H1 (cell line): ENCODE measurements around the gene CALD1. TPM values are rescaled to one million over a fixed set of nuclear protein-coding genes. Genes with fewer than 3 reads are reported as not detected.

Experiments used
- ASH2L ChIP-seq: fragments of 200-600, 300-600 bp; sonication (generic); IDR thresholded peaks from one replicate; pipeline ENCODE4 v1.7.1; 2017; ENCODE audit warnings: low read length
- BACH1 ChIP-seq: IDR thresholded peaks from 2 replicates; pipeline ENCODE4 v1.6.1; 2012; ENCODE audit warnings: low read length, improper control_type of control experiment
- CBX8 ChIP-seq: fragments of 300-800, 300-1000 bp; sonication (generic); IDR thresholded peaks from 2 replicates; pipeline ENCODE4 v1.7.1; 2016; ENCODE audit warnings: low read depth, low read length, borderline replicate concordance
- CEBPB ChIP-seq: IDR thresholded peaks from 2 replicates; pipeline ENCODE4 v1.6.1; 2012; ENCODE audit warnings: low read depth, low read length
- CREB1 ChIP-seq: IDR thresholded peaks from 2 replicates; pipeline ENCODE4 v1.6.1; 2012; ENCODE audit warnings: inconsistent platforms
- CTBP2 ChIP-seq: IDR thresholded peaks from 2 replicates; pipeline ENCODE4 v1.7.0; 2011; ENCODE audit warnings: borderline replicate concordance, mild to moderate bottlenecking, moderate library complexity, mixed read lengths, low read length; ENCODE audit not compliant: insufficient read depth, insufficient read length
- JUND ChIP-seq: IDR thresholded peaks from 2 replicates; pipeline ENCODE4 v1.6.1; 2011; ENCODE audit warnings: mild to moderate bottlenecking, improper control_type of control experiment, low read length
- KDM5A ChIP-seq: fragments of 200-600 bp; IDR thresholded peaks from 2 replicates; pipeline ENCODE4 v1.7.1; 2012; ENCODE audit warnings: mild to moderate bottlenecking, low read length, inconsistent platforms, mixed read lengths
- POLR2AphosphoS5 ChIP-seq: IDR thresholded peaks from 2 replicates; pipeline ENCODE4 v1.6.1; 2011; ENCODE audit warnings: low read depth, low read length
- POU5F1 ChIP-seq: IDR thresholded peaks from 2 replicates; pipeline ENCODE4 v1.6.1; 2011; ENCODE audit warnings: low read depth, mild to moderate bottlenecking, low read length, moderate library complexity
- RAD21 ChIP-seq, 2 experiments: IDR thresholded peaks in 1 of 2; conservative IDR thresholded peaks in 1 of 2; 2 replicates each; pipeline ENCODE4 v1.6.1; 2011; ENCODE audit warnings: low read depth in 2 of 2, low read length in 2 of 2, improper control_type of control experiment in 1 of 2, inconsistent platforms in 1 of 2, mild to moderate bottlenecking in 1 of 2, moderate library complexity in 1 of 2
- RBBP5 ChIP-seq: IDR thresholded peaks from 2 replicates; pipeline ENCODE4 v1.7.1; 2012; ENCODE audit warnings: low read depth, mild to moderate bottlenecking, inconsistent platforms, low read length, moderate library complexity, borderline replicate concordance
- SIN3A ChIP-seq, 2 experiments: IDR thresholded peaks in 1 of 2; conservative IDR thresholded peaks in 1 of 2; 2 replicates each; pipeline ENCODE4 v1.6.1; 2011 to 2012; ENCODE audit warnings: low read length in 2 of 2, improper control_type of control experiment in 1 of 2, low read depth in 1 of 2, mild to moderate bottlenecking in 1 of 2
- SIX5 ChIP-seq: IDR thresholded peaks from 2 replicates; pipeline ENCODE4 v1.6.1; 2011; ENCODE audit warnings: mild to moderate bottlenecking, low read depth, low read length
- TAF1 ChIP-seq: IDR thresholded peaks from 2 replicates; pipeline ENCODE4 v1.6.1; 2011; ENCODE audit warnings: mild to moderate bottlenecking, low read depth, low read length
- USF2 ChIP-seq: IDR thresholded peaks from 2 replicates; pipeline ENCODE4 v1.6.1; 2011; ENCODE audit warnings: low read length, improper control_type of control experiment
- polyA plus RNA-seq, 7 experiments: library from polyadenylated mRNA; depleted of rRNA in 3 of 7; stranded (reverse) in 5 of 7; unstranded in 2 of 7; fragments of >200 nt in 5 of 7; fragments of 200-250 nt in 2 of 7; gene quantifications; 1 replicate in 5 of 7; 2 replicates in 1 of 7; 4 replicates in 1 of 7; pipeline versions ENCODE4 v1.2.1 to v1.2.3, GENCODE V29; 2011 to 2013; ENCODE audit warnings: missing spikeins in 2 of 7, mixed read lengths in 2 of 7
- total RNA-seq: library from RNA; stranded (reverse); fragmentation: NEBNext Ultra II Directional; extraction: Animal tissue kit (Norgen Biotek cat#: 25700); gene quantifications from 2 replicates; pipeline ENCODE4 v1.2.1, GENCODE V29; 2021
- TF ChIP-seq, protein P1 (sequence below), 3 experiments: IDR thresholded peaks; 1 replicate in 2 of 3; 2 replicates in 1 of 3; pipeline versions ENCODE4 v1.5.1 to v1.6.1; 2011; ENCODE audit warnings: low read length in 3 of 3, mild to moderate bottlenecking in 3 of 3, inconsistent platforms in 2 of 3, low read depth in 1 of 3, moderate library complexity in 1 of 3; ENCODE audit not compliant: insufficient read depth in 1 of 3; ENCODE audit errors: control extremely low read depth in 1 of 3
- TF ChIP-seq, protein P2 (sequence below): IDR thresholded peaks from 2 replicates; pipeline ENCODE4 v1.6.1; 2012; ENCODE audit warnings: inconsistent platforms

The CALD1 gene
- total and polyA plus RNA-seq, 2 of the 8 experiments (the other 6 are each of a cell fraction or from before 2014, with no cell fraction given) = 34.3 to 177 TPM

- peak; percentile 80 for TF ChIP-seq TAF1
- TF ChIP-seq, protein P1, sequence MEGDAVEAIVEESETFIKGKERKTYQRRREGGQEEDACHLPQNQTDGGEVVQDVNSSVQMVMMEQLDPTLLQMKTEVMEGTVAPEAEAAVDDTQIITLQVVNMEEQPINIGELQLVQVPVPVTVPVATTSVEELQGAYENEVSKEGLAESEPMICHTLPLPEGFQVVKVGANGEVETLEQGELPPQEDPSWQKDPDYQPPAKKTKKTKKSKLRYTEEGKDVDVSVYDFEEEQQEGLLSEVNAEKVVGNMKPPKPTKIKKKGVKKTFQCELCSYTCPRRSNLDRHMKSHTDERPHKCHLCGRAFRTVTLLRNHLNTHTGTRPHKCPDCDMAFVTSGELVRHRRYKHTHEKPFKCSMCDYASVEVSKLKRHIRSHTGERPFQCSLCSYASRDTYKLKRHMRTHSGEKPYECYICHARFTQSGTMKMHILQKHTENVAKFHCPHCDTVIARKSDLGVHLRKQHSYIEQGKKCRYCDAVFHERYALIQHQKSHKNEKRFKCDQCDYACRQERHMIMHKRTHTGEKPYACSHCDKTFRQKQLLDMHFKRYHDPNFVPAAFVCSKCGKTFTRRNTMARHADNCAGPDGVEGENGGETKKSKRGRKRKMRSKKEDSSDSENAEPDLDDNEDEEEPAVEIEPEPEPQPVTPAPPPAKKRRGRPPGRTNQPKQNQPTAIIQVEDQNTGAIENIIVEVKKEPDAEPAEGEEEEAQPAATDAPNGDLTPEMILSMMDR (IDR thresholded peaks at IDR 0.05; ENCODE audit: control extremely low read depth in 1 of 3, insufficient read depth in 1 of 3, low read depth in 1 of 3, low read length in 3 of 3) = peak; percentile 37 to 49 (median 45)
- TF ChIP-seq, protein P2, sequence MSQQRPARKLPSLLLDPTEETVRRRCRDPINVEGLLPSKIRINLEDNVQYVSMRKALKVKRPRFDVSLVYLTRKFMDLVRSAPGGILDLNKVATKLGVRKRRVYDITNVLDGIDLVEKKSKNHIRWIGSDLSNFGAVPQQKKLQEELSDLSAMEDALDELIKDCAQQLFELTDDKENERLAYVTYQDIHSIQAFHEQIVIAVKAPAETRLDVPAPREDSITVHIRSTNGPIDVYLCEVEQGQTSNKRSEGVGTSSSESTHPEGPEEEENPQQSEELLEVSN = peak; percentile 99
- TF ChIP-seq SIN3A (conservative IDR thresholded peaks at IDR 0.05 in 1 of 2, IDR thresholded peaks at IDR 0.05 in 1 of 2; ENCODE audit: low read depth in 1 of 2, low read length in 2 of 2) = 0 out of 4 replicates have a peak, but pooled peaks of 1 of the 2 experiments have one; percentile 14
- TF ChIP-seq POLR2AphosphoS5 = peak; percentile 86
- peak; percentile 2; the same call in 1 of the 2 replicates for TF ChIP-seq BACH1
- TF ChIP-seq CTBP2 = no peak
- TF ChIP-seq KDM5A = no peak
- TF ChIP-seq RBBP5 = no peak; the same call in 1 of the 2 replicates
- no peak for TF ChIP-seq CBX8
- TF ChIP-seq JUND = 0 out of 2 replicates have a peak, but pooled peaks have one; percentile 5
- no peak for TF ChIP-seq SIX5
- peak; percentile 51; the same call in 1 of the 2 replicates for TF ChIP-seq CREB1
- no peak for TF ChIP-seq CEBPB
- TF ChIP-seq RAD21 (IDR thresholded peaks at IDR 0.05 in 1 of 2, conservative IDR thresholded peaks at IDR 0.05 in 1 of 2; ENCODE audit: low read depth in 2 of 2, low read length in 2 of 2) = 0 out of 4 replicates have a peak, but pooled peaks of 1 of the 2 experiments have one; percentile 8
- TF ChIP-seq POU5F1 = no peak
- TF ChIP-seq ASH2L = peak; percentile 97
- no peak for TF ChIP-seq USF2
Observed at GRCh38 chr7:134986363-134987251, 207.2 kb downstream of the CALD1 start, which contains the start of gene AGBL3 (continued).
